ENCODE measurements around the gene EXOC4.

GRCh38 chr7:133822001-133822641 is 569.2 kb downstream of the EXOC4 start:
- TF ChIP-seq CTCF (IDR thresholded peaks at IDR 0.05) (no peak), POLR2A (IDR thresholded peaks at IDR 0.05) (no peak), EP300 (IDR thresholded peaks at IDR 0.05) (no peak)

All from sigmoid colon (tissue), 4 donors.